ENCODE data around the gene PITPNB.

Gene PITPNB

GRCh38 chr22:27883656-27884350 lies 35.3 kb downstream of the PITPNB start:
- Histone ChIP-seq H3K4me1 (peaks cover 3% of the 10 kb centered on the region), H3K4me3 (ENCODE audit: low read depth, low read length) (no peak overlapping the region), H3K27me3 (ENCODE audit: control insufficient read depth, insufficient read depth, low read length) (no peaks in the 10 kb centered on the region), H2AFZ (no peak overlapping the region), H3K4me2 (ENCODE audit: low read length) (no peak overlapping the region), H3K79me2 (no peaks in the 10 kb centered on the region), H3K9ac (no peak overlapping the region), H3K27ac (no peak overlapping the region), H3K36me3 (ENCODE audit: control insufficient read depth, insufficient read depth, low read length) (no peaks in the 10 kb centered on the region), H3K9me3 (ENCODE audit: control insufficient read depth, low read length) (no peaks in the 10 kb centered on the region)
- TF ChIP-seq CTCF (IDR thresholded peaks at IDR 0.05), result no peak

GRCh38 chr22:27882507-27883290 lies 36.4 kb downstream of the PITPNB start:
- Histone ChIP-seq H3K4me2 (ENCODE audit: low read length) (no peak overlapping the region), H3K4me3 (ENCODE audit: low read depth, low read length) (no peak overlapping the region), H3K9ac (no peak overlapping the region), H3K27me3 (ENCODE audit: control insufficient read depth, insufficient read depth, low read length) (no peaks in the 10 kb centered on the region), H3K27ac (no peak overlapping the region), H2AFZ (no peak overlapping the region), H3K9me3 (ENCODE audit: control insufficient read depth, low read length) (no peaks in the 10 kb centered on the region), H3K36me3 (ENCODE audit: control insufficient read depth, insufficient read depth, low read length) (no peaks in the 10 kb centered on the region), H3K79me2 (no peaks in the 10 kb centered on the region), H3K4me1 (peaks cover 3% of the 10 kb centered on the region)
- TF ChIP-seq CTCF (IDR thresholded peaks at IDR 0.05), result no peak

GRCh38 chr22:27881421-27881820 lies 37.6 kb downstream of the PITPNB start:
- no peak overlapping the region for H3K9ac ChIP-seq
- H3K27me3 ChIP-seq (ENCODE audit: control insufficient read depth, insufficient read depth, low read length), result no peaks in the 10 kb centered on the region
- H3K9me3 ChIP-seq (ENCODE audit: control insufficient read depth, low read length), result no peaks in the 10 kb centered on the region
- H2AFZ ChIP-seq, result no peak overlapping the region
- peaks cover 1% of the 10 kb centered on the region for H3K4me1 ChIP-seq
- no peaks in the 10 kb centered on the region for H3K36me3 ChIP-seq (ENCODE audit: control insufficient read depth, insufficient read depth, low read length)
- TF ChIP-seq CTCF (IDR thresholded peaks at IDR 0.05), result no peak
- no peak overlapping the region for H3K4me2 ChIP-seq (ENCODE audit: low read length)
- H3K79me2 ChIP-seq, result no peaks in the 10 kb centered on the region
- H3K27ac ChIP-seq, result peak overlapping the region; percentile 11
- H3K4me3 ChIP-seq (ENCODE audit: low read depth, low read length), result no peak overlapping the region

GRCh38 chr22:27880778-27881394 lies 38.2 kb downstream of the PITPNB start:
- Histone ChIP-seq H3K4me1 (no peaks in the 10 kb centered on the region), H3K79me2 (no peaks in the 10 kb centered on the region), H3K9ac (no peak overlapping the region), H3K27me3 (ENCODE audit: control insufficient read depth, insufficient read depth, low read length) (no peaks in the 10 kb centered on the region), H3K9me3 (ENCODE audit: control insufficient read depth, low read length) (no peaks in the 10 kb centered on the region), H3K4me3 (ENCODE audit: low read depth, low read length) (no peak overlapping the region), H3K36me3 (ENCODE audit: control insufficient read depth, insufficient read depth, low read length) (no peaks in the 10 kb centered on the region), H2AFZ (no peak overlapping the region), H3K4me2 (ENCODE audit: low read length) (no peak overlapping the region), H3K27ac (peak overlapping the region; percentile 11)
- TF ChIP-seq CTCF (IDR thresholded peaks at IDR 0.05), result peak; percentile 54
